Measurements from ENCODE around the gene ENOX1. TPM values are rescaled to one million over a fixed set of nuclear protein-coding genes. Genes with fewer than 3 reads are reported as not detected.
"Not testable (repeated sequence)": the region's sequence is repeated elsewhere in the genome, so short reads cannot be mapped to it uniquely, and the experiment has no call there.

Gene ENOX1
- total and polyA plus RNA-seq, 4 experiments from 2014 or later, result not detected

- Mint-ChIP-seq H3K4me3 (no peak overlapping the region), H3K36me3 (no peaks in the 10 kb centered on the region), H3K27ac (no peak overlapping the region), H3K9me3 (no peaks in the 10 kb centered on the region), H3K27me3 (peaks cover 0 to 2% of the 10 kb centered on the region in 2 donors), H3K4me1 (no peaks in the 10 kb centered on the region)
- Histone ChIP-seq H3K27ac (ENCODE audit: low read depth, low read length) (no peak overlapping the region), H3K27me3 (ENCODE audit: insufficient read depth, low read length) (no peaks in the 10 kb centered on the region), H3K4me3 (ENCODE audit: low read length in 2 of 2) (no peak overlapping the region), H3K9me3 (ENCODE audit: control insufficient read depth in 1 of 2, low read length in 2 of 2) (no peaks in the 10 kb centered on the region), H3K4me1 (ENCODE audit: insufficient read depth, low read length) (no peaks in the 10 kb centered on the region), H3K36me3 (ENCODE audit: insufficient read depth, low read length) (no peaks in the 10 kb centered on the region)
- CTCF ChIA-PET (ENCODE audit: partially characterized antibody), result no interaction called here
- no peak for DNase-seq
- intact Hi-C loops (cut with micrococcal nuclease), result no loop called here
- POLR2A ChIA-PET (ENCODE audit: partially characterized antibody), result no interaction called here
Observed at GRCh38 chr13:43426355-43426754, 360.4 kb downstream of the ENOX1 start.

- H3K36me3 ChIP-seq (ENCODE audit: insufficient read depth, low read length), result no peaks in the 10 kb centered on the region
- no peaks in the 10 kb centered on the region for H3K27me3 ChIP-seq (ENCODE audit: insufficient read depth, low read length)
- H3K9me3 ChIP-seq (ENCODE audit: control insufficient read depth in 1 of 2, low read length in 2 of 2), result no peaks in the 10 kb centered on the region
- Mint-ChIP-seq H3K27me3 (peaks cover 0 to 2% of the 10 kb centered on the region in 2 donors), H3K4me3 (no peak overlapping the region), H3K27ac (no peak overlapping the region), H3K9me3 (peaks cover 0 to 2% (median 0%) of the 10 kb centered on the region in 8 donors), H3K36me3 (no peaks in the 10 kb centered on the region), H3K4me1 (no peaks in the 10 kb centered on the region)
- POLR2A ChIA-PET (ENCODE audit: partially characterized antibody), result no interaction called here
- H3K4me1 ChIP-seq (ENCODE audit: insufficient read depth, low read length), result no peaks in the 10 kb centered on the region
- no peak for DNase-seq
- CTCF ChIA-PET (ENCODE audit: partially characterized antibody), result no interaction called here
- no peak overlapping the region for H3K27ac ChIP-seq (ENCODE audit: low read depth, low read length)
- H3K4me3 ChIP-seq (ENCODE audit: low read length in 2 of 2), result no peak overlapping the region
- intact Hi-C loops (cut with micrococcal nuclease), result no loop called here
Observed at GRCh38 chr13:43425234-43425633, 361.5 kb downstream of the ENOX1 start.

GRCh38 chr13:43424412-43424811 lies 362.4 kb downstream of the ENOX1 start:
- H3K27ac Mint-ChIP-seq, result no peak overlapping the region
- POLR2A ChIA-PET (ENCODE audit: partially characterized antibody), result no interaction called here
- no peak for DNase-seq

GRCh38 chr13:43422116-43422515 lies 364.7 kb downstream of the ENOX1 start:
- POLR2A ChIA-PET (ENCODE audit: partially characterized antibody), result no interaction called here
- H3K36me3 ChIP-seq (ENCODE audit: insufficient read depth, low read length), result no peaks in the 10 kb centered on the region
- no peaks in the 10 kb centered on the region for H3K27me3 ChIP-seq (ENCODE audit: insufficient read depth, low read length)
- H3K9me3 Mint-ChIP-seq, result peaks cover 0 to 6% (median 0%) of the 10 kb centered on the region in 8 donors
- H3K36me3 Mint-ChIP-seq, result no peaks in the 10 kb centered on the region
- no peak for DNase-seq
- no peak overlapping the region for H3K27ac ChIP-seq (ENCODE audit: low read depth, low read length)
- H3K9me3 ChIP-seq (ENCODE audit: control insufficient read depth in 1 of 2, low read length in 2 of 2), result no peaks in the 10 kb centered on the region
- H3K4me1 ChIP-seq (ENCODE audit: insufficient read depth, low read length), result no peaks in the 10 kb centered on the region
- peaks cover 0 to 2% of the 10 kb centered on the region in 2 donors for H3K27me3 Mint-ChIP-seq
- no peak overlapping the region for H3K4me3 Mint-ChIP-seq
- H3K4me3 ChIP-seq (ENCODE audit: low read length in 2 of 2), result no peak overlapping the region
- intact Hi-C loops (cut with micrococcal nuclease), result no loop called here
- CTCF ChIA-PET (ENCODE audit: partially characterized antibody), result no interaction called here
- no peaks in the 10 kb centered on the region for H3K4me1 Mint-ChIP-seq
- H3K27ac Mint-ChIP-seq, result no peak overlapping the region

More at GRCh38 chr13:43424412-43424811, 362.4 kb downstream of the ENOX1 start:
- Histone ChIP-seq H3K9me3 (ENCODE audit: control insufficient read depth in 1 of 2, low read length in 2 of 2) (no peaks in the 10 kb centered on the region), H3K36me3 (ENCODE audit: insufficient read depth, low read length) (no peaks in the 10 kb centered on the region), H3K4me1 (ENCODE audit: insufficient read depth, low read length) (no peaks in the 10 kb centered on the region), H3K27ac (ENCODE audit: low read depth, low read length) (no peak overlapping the region), H3K27me3 (ENCODE audit: insufficient read depth, low read length) (no peaks in the 10 kb centered on the region), H3K4me3 (ENCODE audit: low read length in 2 of 2) (no peak overlapping the region)
- Mint-ChIP-seq H3K4me3 (no peak overlapping the region), H3K4me1 (no peaks in the 10 kb centered on the region), H3K27me3 (peaks cover 0 to 2% of the 10 kb centered on the region in 2 donors), H3K9me3 (peaks cover 0 to 6% (median 0%) of the 10 kb centered on the region in 8 donors), H3K36me3 (no peaks in the 10 kb centered on the region)
- CTCF ChIA-PET (ENCODE audit: partially characterized antibody), result no interaction called here
- intact Hi-C loops (cut with micrococcal nuclease), result no loop called here

GRCh38 chr13:43416842-43417241 lies 369.9 kb downstream of the ENOX1 start:
- POLR2A ChIA-PET (ENCODE audit: partially characterized antibody); H3K4me1 Mint-ChIP-seq; H3K9me3 ChIP-seq (ENCODE audit: control insufficient read depth in 1 of 2, low read length in 2 of 2); H3K27ac Mint-ChIP-seq; H3K4me3 ChIP-seq (ENCODE audit: low read length in 2 of 2); H3K27me3 ChIP-seq (ENCODE audit: insufficient read depth, low read length); H3K9me3 Mint-ChIP-seq; DNase-seq; H3K27me3 Mint-ChIP-seq; H3K27ac ChIP-seq (ENCODE audit: low read depth, low read length); H3K4me1 ChIP-seq (ENCODE audit: insufficient read depth, low read length); CTCF ChIA-PET (ENCODE audit: partially characterized antibody); H3K36me3 ChIP-seq (ENCODE audit: insufficient read depth, low read length); H3K4me3 Mint-ChIP-seq; intact Hi-C loops (cut with micrococcal nuclease); H3K36me3 Mint-ChIP-seq: not testable (repeated sequence)

GRCh38 chr13:43416408-43416807 lies 370.4 kb downstream of the ENOX1 start:
- H3K27me3 Mint-ChIP-seq; H3K36me3 ChIP-seq (ENCODE audit: insufficient read depth, low read length); H3K9me3 Mint-ChIP-seq; H3K9me3 ChIP-seq (ENCODE audit: control insufficient read depth in 1 of 2, low read length in 2 of 2); H3K4me3 Mint-ChIP-seq; CTCF ChIA-PET (ENCODE audit: partially characterized antibody); H3K4me3 ChIP-seq (ENCODE audit: low read length in 2 of 2); H3K27ac Mint-ChIP-seq; H3K27me3 ChIP-seq (ENCODE audit: insufficient read depth, low read length); H3K4me1 Mint-ChIP-seq; H3K27ac ChIP-seq (ENCODE audit: low read depth, low read length); DNase-seq; POLR2A ChIA-PET (ENCODE audit: partially characterized antibody); H3K36me3 Mint-ChIP-seq; intact Hi-C loops (cut with micrococcal nuclease); H3K4me1 ChIP-seq (ENCODE audit: insufficient read depth, low read length): not testable (repeated sequence)

GRCh38 chr13:43415903-43416391 lies 370.8 kb downstream of the ENOX1 start:
- H3K27me3 ChIP-seq (ENCODE audit: insufficient read depth, low read length); H3K9me3 Mint-ChIP-seq; H3K9me3 ChIP-seq (ENCODE audit: control insufficient read depth in 1 of 2, low read length in 2 of 2); H3K27ac ChIP-seq (ENCODE audit: low read depth, low read length); H3K36me3 Mint-ChIP-seq; DNase-seq; H3K4me1 ChIP-seq (ENCODE audit: insufficient read depth, low read length); H3K27ac Mint-ChIP-seq; H3K36me3 ChIP-seq (ENCODE audit: insufficient read depth, low read length); H3K4me3 ChIP-seq (ENCODE audit: low read length in 2 of 2); intact Hi-C loops (cut with micrococcal nuclease); H3K4me1 Mint-ChIP-seq; POLR2A ChIA-PET (ENCODE audit: partially characterized antibody); H3K27me3 Mint-ChIP-seq; CTCF ChIA-PET (ENCODE audit: partially characterized antibody); H3K4me3 Mint-ChIP-seq: not testable (repeated sequence)

GRCh38 chr13:43414111-43414510 lies 372.7 kb downstream of the ENOX1 start:
- Histone ChIP-seq H3K27ac (ENCODE audit: low read depth, low read length) (no peak overlapping the region), H3K9me3 (ENCODE audit: control insufficient read depth in 1 of 2, low read length in 2 of 2) (no peaks in the 10 kb centered on the region), H3K4me3 (ENCODE audit: low read length in 2 of 2) (no peak overlapping the region), H3K27me3 (ENCODE audit: insufficient read depth, low read length) (no peaks in the 10 kb centered on the region), H3K36me3 (ENCODE audit: insufficient read depth, low read length) (no peaks in the 10 kb centered on the region), H3K4me1 (ENCODE audit: insufficient read depth, low read length) (no peaks in the 10 kb centered on the region)
- intact Hi-C loops (cut with micrococcal nuclease), result no loop called here
- ChIA-PET POLR2A (ENCODE audit: partially characterized antibody) (no interaction called here), CTCF (ENCODE audit: partially characterized antibody) (no interaction called here)
- Mint-ChIP-seq H3K27ac (no peak overlapping the region), H3K9me3 (no peaks in the 10 kb centered on the region), H3K4me1 (no peaks in the 10 kb centered on the region), H3K36me3 (no peaks in the 10 kb centered on the region), H3K27me3 (peaks cover 0 to 2% of the 10 kb centered on the region in 2 donors), H3K4me3 (no peak overlapping the region)
- DNase-seq, result no peak

Measured in CD4-positive, alpha-beta memory T cell (primary cell).